Amniotic epithelial cell (primary cell): ENCODE data around the gene PLEKHA5.
"Not testable (repeated sequence)": the region's sequence is repeated elsewhere in the genome, so short reads cannot be mapped to it uniquely, and the experiment has no call there.

Experiments used
- DNase-seq: peaks from one replicate; pipeline ENCODE4 v3.0.0-alpha.2; 2010; ENCODE audit warnings: low read depth

Gene PLEKHA5

DNA sequence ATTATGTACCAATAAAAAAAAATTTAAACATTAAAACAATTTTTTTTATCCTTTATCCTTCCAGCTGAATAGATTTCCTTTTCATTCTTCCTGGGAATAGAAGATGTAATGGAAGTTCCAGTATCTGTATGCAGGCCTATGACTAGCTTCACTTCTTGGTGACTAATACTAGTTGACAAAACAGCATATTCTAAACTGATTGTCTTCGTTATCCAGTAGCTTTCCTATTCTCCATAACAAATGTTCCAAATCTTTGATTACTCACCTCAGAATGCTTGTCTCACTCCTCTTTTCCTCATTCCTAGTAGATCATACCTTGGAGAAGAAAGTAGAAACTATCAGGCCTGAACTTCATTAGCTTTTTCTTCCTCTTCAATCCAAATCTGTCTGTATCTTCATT, 70.7 kb downstream of the PLEKHA5 start:
- DNase-seq: peak; percentile 56

DNA sequence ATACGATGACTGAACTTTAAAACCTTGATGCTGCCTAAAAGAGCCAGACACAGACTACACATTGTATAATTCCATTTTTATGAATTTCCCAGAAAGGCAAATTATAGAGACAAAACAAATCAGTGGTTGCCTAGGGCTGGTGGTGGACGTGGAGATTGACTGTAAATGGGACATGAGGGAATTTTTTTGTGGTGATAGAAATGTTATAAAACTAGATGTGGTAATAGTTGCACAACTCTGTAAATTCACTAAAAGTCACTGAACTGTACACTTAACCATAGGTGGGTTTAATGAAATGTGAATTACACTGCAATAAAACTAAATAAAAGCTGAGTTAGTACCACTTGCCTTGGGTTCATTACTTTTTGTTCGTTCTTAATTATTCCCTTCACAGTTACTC, 72.1 kb downstream of the PLEKHA5 start:
- peak; percentile 71 for DNase-seq

DNA sequence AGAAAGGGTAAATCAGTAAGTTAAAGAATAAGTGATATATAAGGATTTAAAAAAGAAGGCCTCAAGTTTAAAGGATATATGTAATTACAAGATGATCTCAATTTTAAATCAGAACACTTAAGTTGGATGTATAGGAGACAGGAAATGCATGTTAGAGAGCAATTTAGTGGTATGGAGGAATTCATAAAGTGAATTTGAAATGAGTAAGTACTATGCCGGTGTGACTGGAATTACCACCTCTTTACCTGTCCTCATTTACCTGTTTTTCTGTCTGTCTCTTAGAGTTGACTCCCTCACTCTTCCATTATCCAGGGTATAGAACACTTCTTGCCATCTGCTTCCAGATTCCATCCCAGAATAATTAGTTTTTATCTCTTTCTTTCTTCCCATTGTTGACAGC, 73.5 kb downstream of the PLEKHA5 start:
- DNase-seq: no peak

DNA sequence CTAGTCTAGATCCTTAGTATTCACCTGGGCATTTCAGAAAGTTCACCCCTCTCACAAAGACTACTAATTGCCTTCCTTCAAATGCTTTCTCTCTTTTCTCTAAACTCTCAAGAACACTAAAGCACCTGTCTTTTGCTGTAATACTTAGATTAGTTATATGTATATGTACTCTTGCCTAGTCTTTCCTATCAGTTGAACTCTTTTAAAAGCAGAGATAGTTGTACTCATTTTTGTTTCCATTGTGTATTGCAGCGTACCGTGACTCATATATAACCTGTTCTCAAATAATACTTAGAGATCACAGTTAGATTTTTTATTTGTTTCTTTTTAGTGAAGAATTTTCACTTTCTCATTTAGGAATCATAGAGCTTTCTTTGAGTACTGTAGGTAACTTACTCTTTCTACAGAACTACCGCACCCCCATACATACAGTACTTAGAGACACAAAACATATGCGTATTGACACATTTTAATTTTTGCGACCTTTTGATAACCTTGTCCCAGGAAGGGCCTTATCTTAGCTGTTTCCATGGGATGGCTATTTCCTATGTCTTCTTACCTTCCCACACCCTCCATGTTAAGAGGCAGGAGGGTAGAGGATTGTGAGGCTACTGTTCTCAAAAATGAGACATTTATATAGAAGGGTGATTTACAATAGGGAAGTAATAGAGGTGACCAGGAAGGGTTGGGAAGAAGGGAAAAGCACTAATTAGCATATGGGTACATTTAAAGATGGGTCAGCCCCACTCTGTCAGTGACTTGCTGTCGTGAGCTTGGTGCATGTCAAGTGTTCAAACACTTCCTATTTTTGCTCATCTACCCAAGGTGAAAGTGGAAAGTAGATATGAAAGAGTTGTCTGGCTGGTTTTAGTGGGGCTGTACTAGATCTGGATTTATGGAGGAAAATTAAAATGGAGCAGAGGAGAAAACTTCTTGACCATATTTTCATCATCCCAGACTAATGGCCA, 74.3 kb downstream of the PLEKHA5 start:
- no peak for DNase-seq

DNA sequence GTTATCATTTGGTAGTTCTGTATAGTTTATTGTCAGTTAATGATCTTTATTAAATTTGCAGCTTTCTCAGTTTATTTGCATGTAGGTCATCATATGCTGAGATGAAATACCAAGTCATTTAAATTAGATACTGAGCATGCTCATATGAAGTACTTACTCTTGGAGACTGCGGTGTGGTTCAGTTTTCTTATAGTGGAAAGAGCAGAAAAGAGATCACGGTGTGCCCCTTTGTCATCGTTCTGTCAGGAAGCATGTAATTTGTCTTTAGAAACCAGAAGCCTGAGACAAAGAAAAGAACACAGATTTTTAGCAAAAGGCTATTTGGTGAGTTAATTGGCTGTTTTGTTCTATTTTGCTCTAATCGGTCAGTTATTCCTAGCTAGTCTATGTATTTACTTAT, 75.6 kb downstream of the PLEKHA5 start:
- no peak for DNase-seq

DNA sequence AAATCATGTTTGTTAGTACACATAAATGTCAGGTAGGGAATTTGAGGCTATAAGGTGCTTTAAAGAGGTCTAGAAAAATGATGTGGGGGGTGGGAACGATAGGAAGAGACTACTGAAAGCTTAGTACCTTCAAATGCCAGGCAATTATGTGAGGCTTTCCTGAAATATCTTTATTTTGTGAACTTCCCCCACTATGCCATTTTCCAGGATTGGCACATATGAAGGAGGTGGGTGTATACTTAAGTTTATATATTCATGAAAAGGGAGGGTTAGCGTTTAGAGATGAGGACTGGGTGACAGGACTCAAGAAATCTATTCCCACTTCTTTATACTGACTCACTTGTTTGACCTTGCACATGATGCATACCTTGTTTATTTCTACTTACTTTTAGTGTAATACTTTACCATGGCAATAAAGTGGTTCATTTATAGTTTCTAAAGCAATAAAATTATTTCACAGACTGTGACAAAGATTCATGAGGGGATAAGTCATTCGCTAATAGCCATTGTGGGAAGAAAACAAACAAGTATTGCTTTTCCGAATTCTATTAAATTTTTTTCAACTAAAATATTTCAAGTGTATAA, 77.1 kb downstream of the PLEKHA5 start:
- peak; percentile 42 for DNase-seq

DNA sequence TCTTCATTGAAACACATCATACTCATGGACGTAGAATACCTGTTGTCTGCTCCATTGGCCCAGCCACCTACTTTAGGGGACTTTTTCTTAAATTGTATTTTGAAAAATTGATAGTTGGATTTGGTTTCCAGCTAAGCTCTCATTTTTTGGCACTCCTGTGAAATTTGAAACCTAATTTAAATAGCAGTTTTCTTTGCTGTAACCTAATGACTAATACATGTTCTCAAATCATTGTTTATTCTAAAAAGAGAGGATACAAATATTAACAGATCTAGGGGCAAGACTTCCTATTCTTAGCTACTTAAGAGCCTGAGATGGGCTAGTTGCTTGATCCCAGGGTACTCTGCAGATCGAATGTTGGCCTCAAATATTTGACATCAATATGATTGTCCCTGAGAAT, 78.9 kb downstream of the PLEKHA5 start:
- no peak for DNase-seq

DNA sequence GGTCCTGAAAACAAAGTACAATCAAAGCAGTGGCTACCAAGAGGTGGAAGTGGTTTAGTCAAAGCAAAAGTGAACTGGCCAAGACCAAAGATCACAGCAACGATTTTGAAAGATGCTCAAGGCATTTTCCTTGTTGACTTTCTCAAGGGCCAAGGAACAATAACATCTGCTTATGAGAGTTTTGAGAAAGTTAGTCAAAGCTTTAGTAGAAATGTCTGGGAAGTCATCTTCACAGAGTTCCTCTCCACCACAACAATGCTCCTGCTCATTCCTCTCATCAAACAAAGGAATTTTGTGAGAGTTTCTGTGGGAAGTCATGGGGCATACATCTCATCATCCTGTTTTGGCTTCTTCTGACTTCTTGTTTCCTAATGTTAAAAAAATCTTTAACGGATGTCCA, 80.1 kb downstream of the PLEKHA5 start:
- DNase-seq: no peak

DNA sequence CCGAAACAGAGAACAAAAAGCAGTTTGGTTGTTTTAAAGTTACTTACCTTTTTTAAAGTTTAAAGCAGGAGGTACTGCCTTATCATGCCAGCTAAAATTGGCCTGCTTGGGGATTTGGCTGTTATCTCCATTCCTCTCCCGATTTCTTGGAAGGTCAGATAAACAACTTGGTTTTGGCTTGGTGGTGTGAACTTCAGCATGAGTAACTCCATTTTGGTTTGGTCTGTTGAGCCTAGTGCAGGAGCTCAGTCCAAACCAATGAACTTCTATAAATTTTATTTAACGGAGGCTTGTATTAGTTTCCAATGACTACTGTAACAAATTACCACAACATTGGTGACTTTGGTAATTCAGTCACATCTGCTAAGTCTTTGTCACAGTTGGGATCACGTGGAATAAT, 82.3 kb downstream of the PLEKHA5 start:
- DNase-seq: no peak

DNA sequence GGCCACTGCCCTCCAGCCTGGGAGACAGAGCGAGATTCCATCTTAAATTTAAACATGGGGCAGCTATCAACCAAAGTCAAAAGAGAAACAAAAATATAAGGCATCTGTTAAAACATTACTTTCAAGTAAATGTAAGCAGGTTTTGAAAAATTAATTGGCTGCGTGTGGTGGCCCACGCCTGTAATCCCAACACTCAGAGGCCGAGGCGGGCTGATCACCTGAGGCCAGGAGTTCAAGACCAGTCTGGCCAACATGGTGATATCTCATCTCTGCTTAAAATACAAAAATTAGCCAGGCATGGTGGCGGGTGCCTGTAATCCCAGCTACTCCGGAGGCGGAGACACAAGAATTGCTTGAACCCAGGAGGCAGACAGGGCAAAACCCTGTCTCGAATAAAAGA, 82.7 kb downstream of the PLEKHA5 start:
- DNase-seq: no peak

DNA sequence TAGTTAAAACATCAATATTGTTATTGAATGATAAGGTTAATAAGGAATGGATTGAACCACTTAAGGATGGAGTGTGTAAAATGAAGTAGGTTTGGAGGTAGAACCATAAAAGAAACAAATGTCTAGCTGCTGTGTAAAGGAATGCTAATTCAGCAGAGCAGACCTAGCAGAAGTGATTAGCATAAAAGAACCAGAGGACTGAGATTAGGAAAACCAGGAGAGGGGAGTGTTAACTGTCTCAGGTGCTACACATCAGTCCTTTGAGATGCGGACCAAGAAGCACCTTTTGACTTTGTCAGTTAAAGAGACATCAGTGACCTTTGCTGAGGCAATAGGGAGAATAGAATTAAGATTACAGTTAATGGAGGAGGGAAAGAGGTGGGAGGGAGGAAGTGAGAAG, 84.5 kb downstream of the PLEKHA5 start:
- DNase-seq: no peak

DNA sequence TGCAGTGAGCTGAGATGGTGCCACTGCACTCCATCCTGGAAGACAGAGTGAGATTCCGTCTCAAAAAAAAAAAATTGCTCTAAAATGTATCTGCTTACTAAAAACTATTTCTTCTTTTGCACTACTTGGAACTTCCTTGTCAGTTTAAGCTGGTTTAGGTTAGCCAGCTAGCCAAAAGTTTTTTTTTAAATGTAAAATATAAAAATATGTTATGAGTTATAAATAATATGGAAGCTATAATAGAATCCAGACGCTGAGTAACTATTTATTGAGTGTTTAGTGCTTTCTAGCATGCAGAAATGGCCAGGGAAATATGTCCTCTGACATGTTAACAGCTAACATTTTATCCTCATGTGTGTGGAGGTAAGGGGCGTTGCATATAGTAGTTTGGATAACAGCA, 85.6 kb downstream of the PLEKHA5 start:
- DNase-seq: no peak

DNA sequence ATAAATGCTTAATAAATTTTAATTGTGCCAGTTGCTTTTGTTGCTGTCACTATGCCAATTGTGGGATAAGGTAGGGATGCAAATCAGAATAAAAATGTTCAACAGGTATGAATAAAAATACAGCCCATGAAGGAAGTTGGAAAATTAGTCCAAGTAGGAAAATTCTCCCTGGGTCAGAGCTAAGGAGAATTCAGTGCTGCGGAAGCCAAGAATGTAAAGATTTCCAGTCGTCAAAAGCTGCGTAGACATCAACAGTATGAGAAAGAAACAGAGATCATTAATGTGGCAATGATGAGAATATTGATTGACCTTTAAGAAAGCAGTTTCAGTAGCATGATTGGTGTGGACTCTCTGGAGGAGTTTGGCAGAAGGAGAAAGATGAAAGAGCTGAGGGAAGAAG, 87.9 kb downstream of the PLEKHA5 start:
- no peak for DNase-seq

DNA sequence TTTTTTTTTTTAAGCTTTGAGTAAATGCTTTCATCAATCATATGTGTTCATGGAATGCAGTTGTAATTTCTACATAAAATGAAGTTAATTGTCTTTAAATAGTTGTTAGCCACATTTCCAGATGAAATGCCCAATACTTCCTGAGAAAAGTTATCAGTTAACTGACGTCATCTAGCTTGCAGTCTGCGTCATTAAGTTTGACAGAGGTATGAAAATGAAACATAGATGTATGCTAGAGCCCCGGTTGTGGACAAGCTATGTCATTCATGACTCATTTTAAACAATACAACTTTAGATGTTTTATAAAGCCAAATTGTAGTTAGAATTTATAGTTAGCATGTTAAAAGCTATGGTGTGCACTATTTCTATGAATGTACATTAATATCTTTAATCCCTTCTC, 90.7 kb downstream of the PLEKHA5 start:
- DNase-seq: peak; percentile 88

DNA sequence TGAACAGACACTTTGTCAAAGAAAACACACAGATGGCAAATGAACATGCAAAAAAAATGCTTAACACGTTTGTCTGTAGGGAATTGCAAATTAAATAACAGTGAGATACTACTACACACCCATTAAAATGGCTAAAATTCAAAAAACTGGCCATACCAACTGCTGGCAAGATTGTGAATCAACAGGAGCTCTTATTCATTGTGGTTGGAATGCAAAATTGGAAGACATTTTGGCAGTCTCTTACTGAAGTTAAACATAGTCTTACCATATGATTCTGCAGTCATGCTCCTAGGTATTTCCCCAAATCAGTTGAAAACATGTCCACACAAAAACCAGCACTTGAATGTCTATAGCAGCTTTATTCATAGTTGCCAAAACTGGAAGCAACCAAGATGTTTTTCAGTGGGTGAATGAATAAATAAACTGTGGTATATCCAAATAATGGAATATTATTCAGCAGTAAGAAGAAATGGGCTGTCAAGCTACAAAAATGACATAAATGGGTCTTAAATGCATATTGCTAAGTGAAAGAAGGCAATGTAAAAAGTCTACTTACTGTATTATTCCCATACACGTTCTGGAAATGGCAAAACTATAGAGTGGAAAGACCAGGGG, 91.4 kb downstream of the PLEKHA5 start:
- DNase-seq: peak; percentile 33

DNA sequence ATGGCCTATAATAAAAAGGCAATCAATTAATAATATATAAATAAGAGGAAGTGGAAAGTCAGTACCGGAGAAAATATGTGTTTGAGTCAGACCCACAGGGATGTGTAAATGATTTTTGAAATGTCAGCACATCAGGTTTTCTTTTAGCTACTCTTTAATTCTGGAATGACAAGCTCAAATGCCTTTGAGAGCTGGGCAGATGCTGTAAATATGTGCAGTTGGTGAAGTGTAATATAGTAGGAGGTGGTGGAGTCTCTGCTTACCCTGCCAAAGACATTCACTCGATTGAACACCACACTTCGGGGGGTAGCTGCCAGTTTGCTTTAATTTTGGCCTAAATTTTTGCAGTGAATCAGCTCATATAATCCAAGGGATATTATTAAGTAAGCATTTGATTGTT, 93.0 kb downstream of the PLEKHA5 start:
- DNase-seq: no peak

DNA sequence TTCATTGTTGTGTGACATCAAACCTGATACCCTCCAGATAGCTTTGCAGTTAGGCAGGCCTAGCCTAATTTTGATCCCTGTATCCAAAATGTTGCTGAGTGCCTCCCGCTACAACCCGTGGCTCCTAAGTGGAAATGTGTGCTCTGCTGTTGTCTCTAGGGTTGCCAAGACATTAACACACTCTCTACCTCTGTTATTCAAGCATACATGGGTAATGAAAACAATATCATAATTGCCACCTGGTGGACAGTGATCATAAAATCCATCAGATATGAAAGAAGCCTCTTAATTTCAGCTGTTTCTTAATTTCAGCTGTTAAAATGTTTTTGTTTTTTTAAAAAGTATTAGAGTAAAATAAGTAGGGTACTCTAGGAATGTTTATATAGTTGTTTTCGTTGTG, 93.5 kb downstream of the PLEKHA5 start:
- DNase-seq: peak; percentile 43

DNA sequence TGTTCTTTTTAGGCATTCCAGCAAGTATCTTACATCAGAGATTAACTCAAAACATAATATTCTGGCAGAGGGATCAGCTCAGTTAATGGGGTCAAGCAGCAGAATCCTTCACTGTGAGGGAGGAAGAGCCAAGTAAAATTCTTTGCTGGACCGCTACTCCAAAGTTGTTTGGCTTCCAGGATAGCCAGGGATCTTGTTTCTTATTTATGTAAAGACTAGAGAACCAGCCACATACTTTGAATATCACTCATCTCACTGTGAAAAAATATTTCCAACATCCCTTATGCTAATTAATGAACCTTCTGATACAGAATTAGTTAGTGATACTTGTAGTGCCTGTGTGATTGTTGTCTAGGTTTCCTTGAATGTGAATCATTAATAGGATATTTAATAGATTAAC, 94.2 kb downstream of the PLEKHA5 start:
- DNase-seq: peak; percentile 38

DNA sequence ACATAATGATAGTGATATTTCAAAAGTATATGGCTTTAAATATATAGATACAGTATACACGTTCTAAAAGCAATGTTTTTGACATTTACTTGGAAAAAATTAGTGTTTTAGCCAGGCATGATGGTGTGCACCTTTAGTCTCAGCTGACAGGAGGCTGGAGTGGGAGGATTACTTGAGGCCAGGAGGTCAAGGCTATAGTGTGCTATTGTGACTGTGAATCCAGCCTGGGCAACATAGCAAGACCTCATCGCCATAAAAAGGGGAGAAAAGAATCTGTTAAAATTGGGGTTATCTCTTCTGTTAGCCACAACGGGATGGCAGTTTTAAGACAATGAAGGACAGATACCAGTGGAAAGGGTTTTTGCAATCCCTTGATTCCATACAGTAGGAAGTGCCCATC, 95.2 kb downstream of the PLEKHA5 start:
- DNase-seq: no peak

DNA sequence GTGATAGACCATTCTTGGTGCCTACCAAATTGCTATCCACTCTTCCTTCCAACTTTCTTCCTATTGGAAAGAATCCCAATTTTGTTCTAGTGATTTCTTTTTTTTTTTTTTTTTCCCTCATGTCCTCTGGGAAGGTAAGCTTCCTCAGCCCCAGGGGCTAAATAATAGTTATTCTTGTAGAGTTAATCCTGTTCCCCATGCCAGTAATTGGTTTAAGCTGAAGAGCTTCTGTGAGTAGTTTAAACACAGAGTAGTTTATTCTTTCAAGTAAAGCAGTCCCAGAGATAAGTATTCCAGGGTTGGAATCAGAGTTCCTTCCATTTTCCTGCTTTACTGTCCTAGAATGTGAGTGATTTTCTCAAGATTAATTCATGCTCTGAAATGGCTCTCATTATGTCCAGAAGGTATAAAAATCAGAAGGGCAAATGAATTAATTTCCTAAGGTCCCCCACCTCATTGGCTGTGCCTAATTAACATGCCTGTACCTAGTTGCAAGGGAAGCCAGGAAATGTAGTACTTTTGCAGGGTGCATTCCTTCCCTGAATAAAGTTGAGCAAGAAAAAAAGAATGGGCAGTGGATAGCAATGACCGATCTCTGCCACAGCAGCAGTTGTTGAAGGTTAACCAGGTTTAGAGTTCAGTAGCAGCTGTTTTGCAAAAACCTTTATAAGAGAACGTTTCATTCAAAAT, 97.8 kb downstream of the PLEKHA5 start:
- DNase-seq: no peak

DNA sequence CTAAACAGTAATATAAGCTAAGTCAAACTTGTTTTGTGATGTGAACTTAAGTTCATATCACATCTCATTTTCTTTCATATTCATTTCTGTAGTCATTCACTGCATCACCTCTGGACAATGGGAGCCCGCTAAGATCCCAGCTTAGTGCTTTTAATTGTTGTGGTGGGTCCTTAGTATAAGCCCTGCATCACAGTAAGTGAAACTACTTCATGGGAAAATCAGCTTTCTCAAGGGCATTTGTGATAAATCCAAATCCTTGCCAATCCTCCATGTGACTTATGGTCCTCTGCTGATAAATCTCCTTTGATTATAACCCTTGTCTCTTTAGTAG, 98.3 kb downstream of the PLEKHA5 start:
- DNase-seq: no peak

DNA sequence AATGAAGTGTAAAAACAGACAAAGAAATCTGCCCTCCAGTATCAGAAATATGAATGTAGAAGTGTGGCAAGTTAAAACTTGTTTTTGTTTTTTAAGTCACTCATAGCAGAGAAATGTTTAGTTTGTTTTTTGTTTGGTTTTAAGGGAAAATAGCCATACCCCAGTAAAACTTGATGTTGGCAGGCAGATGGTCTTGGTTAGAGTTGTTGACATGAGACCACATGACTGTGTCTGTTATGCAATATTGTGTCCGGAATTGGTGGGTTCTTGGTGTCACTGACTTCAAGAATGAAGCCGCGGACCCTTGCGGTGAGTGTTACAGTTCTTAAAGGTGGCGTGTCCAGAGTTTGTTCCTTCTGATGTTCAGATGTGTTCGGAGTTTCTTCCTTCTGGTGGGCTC, 99.5 kb downstream of the PLEKHA5 start:
- DNase-seq: not testable (repeated sequence)
